HepG2 (cell line): ENCODE data around the gene GPAT3. TPM values are rescaled to one million over a fixed set of nuclear protein-coding genes. Genes with fewer than 3 reads are reported as not detected.

Source experiments
- CREB3 ChIP-seq: sonication (generic); formaldehyde crosslinking; IDR thresholded peaks from 2 replicates; pipeline ENCODE4 v1.5.0; 2020; ENCODE audit warnings: missing genetic modification reagents
- GTF3A ChIP-seq: sonication (generic); formaldehyde crosslinking; conservative IDR thresholded peaks from 2 replicates; pipeline ENCODE4 v1.4.0; 2020; ENCODE audit warnings: mild to moderate bottlenecking, missing genetic modification reagents
- KDM3A ChIP-seq: IDR thresholded peaks from 2 replicates; pipeline ENCODE4 v1.6.1; 2018; ENCODE audit warnings: low read depth, missing compliant biosample characterization
- KLF15 ChIP-seq: sonication (generic); formaldehyde crosslinking; IDR thresholded peaks from 2 replicates; pipeline ENCODE4 v1.8.1; 2023; ENCODE audit warnings: borderline replicate concordance, mild to moderate bottlenecking, inconsistent platforms, missing genetic modification reagents, mixed read lengths
- KLF6 ChIP-seq: IDR thresholded peaks from 2 replicates; pipeline ENCODE4 v1.8.0; 2016; ENCODE audit warnings: missing biosample characterization, missing genetic modification reagents
- MIXL1 ChIP-seq: IDR thresholded peaks from 2 replicates; pipeline ENCODE4 v1.6.1; 2016
- RFX3 ChIP-seq: IDR thresholded peaks from 2 replicates; pipeline ENCODE4 v1.6.1; 2016; ENCODE audit warnings: missing biosample characterization, missing genetic modification reagents
- TBL1XR1 ChIP-seq: fragments of 150-350 bp; IDR thresholded peaks from 2 replicates; pipeline ENCODE4 v1.6.1; 2014; ENCODE audit warnings: borderline replicate concordance, low read length; ENCODE audit not compliant: partially characterized antibody
- ZBTB25 ChIP-seq: IDR thresholded peaks from 2 replicates; pipeline ENCODE4 v1.6.1; 2018; ENCODE audit warnings: missing genetic modification reagents
- ZNF30 ChIP-seq: sonication (generic); formaldehyde crosslinking; IDR thresholded peaks from 2 replicates; pipeline ENCODE4 v1.5.0; 2020; ENCODE audit warnings: mild to moderate bottlenecking, missing genetic modification reagents
- ZNF337 ChIP-seq: sonication (generic); formaldehyde crosslinking; IDR thresholded peaks from 2 replicates; pipeline ENCODE4 v1.5.1; 2020; ENCODE audit warnings: missing genetic modification reagents, low read depth, mild to moderate bottlenecking, borderline replicate concordance
- ZNF776 ChIP-seq: sonication (generic); formaldehyde crosslinking; IDR thresholded peaks from 2 replicates; pipeline ENCODE4 v1.4.0; 2020; ENCODE audit warnings: mild to moderate bottlenecking, missing genetic modification reagents
- polyA plus RNA-seq, 8 experiments: library from polyadenylated mRNA; depleted of rRNA in 3 of 8; stranded (reverse) in 7 of 8; unstranded in 1 of 8; fragments of >200 nt; fragmentation: Illumina TruSeq in 4 of 8; extraction: Trizol in 4 of 8; gene quantifications; 2 replicates each; pipeline versions ENCODE4 v1.2.1 to v1.2.3, GENCODE V29; 2011 to 2016; ENCODE audit warnings: low read depth in 4 of 8, missing spikeins in 1 of 8, mixed read lengths in 1 of 8; ENCODE audit not compliant: insufficient read depth in 1 of 8
- total RNA-seq, 5 experiments: library from RNA; depleted of rRNA; stranded (reverse); fragments of >200 nt; fragmentation: Illumina TruSeq; extraction: Trizol; gene quantifications; 2 replicates each; pipeline ENCODE4 v1.2.3, GENCODE V29; 2016; ENCODE audit warnings: low read depth in 1 of 5
- TF ChIP-seq, protein P1 (sequence below): IDR thresholded peaks from 2 replicates; pipeline ENCODE4 v1.6.1; 2016; ENCODE audit warnings: low read depth, control low read depth
- TF ChIP-seq, protein P2 (sequence below), 2 experiments: fragments of 450-650 bp in 1 of 2; sonication (generic) in 1 of 2; formaldehyde crosslinking; IDR thresholded peaks; 2 replicates each; pipeline versions ENCODE4 v1.5.0 to v1.8.0; 2020 to 2022; ENCODE audit warnings: mild to moderate bottlenecking in 1 of 2, missing genetic modification reagents in 1 of 2
- TF ChIP-seq, protein P3 (sequence below): sonication (generic); formaldehyde crosslinking; IDR thresholded peaks from 2 replicates; pipeline ENCODE4 v1.4.0; 2020; ENCODE audit warnings: missing genetic modification reagents, borderline replicate concordance
- TF ChIP-seq, protein P4 (sequence below): sonication (generic); formaldehyde crosslinking; IDR thresholded peaks from 2 replicates; pipeline ENCODE4 v1.8.0; 2022; ENCODE audit warnings: mild to moderate bottlenecking, missing genetic modification reagents, moderate library complexity
- TF ChIP-seq, protein P5 (sequence below): IDR thresholded peaks from 2 replicates; pipeline ENCODE4 v1.6.1; 2012; ENCODE audit warnings: low read depth, low read length, improper control_type of control experiment

The GPAT3 gene
- total and polyA plus RNA-seq, 2 of the 13 experiments (the other 11 are each of a cell fraction or from before 2014, with no cell fraction given) = 2.4 to 2.6 TPM

DNA sequence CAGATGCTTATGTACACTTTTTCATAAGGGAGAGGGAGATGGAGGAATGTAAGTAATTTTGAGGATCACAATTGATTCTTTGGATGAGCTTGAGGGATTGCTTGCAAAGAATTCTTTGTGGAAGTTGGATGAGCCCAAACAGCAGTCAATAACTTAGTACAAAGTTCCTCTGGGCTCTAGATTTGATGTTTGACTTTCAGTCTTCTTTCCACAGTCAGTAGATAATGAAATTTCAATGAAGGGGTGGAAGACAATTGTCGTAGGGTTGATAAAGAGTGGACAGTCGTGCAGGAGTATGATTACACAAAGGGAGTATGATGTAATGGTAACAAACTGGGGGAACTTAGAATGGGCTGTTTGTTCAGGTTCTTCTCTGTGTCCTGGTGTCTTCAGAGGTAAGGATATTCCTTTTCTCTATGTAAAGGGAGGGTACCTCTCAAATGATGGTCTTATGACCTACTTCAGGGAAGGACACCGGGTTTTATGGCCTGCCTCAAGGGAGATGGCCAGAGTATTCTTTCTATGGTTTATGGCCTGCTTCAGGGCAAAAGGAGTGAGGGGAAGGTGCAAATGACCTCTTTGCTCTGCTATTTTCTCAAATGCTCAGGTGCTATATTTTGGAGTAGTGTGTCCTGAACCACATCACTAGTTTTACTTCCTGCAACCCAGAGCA is 49.3 kb upstream of the GPAT3 start (continued):
- TF ChIP-seq, protein P1, sequence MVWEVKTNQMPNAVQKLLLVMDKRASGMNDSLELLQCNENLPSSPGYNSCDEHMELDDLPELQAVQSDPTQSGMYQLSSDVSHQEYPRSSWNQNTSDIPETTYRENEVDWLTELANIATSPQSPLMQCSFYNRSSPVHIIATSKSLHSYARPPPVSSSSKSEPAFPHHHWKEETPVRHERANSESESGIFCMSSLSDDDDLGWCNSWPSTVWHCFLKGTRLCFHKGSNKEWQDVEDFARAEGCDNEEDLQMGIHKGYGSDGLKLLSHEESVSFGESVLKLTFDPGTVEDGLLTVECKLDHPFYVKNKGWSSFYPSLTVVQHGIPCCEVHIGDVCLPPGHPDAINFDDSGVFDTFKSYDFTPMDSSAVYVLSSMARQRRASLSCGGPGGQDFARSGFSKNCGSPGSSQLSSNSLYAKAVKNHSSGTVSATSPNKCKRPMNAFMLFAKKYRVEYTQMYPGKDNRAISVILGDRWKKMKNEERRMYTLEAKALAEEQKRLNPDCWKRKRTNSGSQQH = no peak
- TF ChIP-seq, protein P2, sequence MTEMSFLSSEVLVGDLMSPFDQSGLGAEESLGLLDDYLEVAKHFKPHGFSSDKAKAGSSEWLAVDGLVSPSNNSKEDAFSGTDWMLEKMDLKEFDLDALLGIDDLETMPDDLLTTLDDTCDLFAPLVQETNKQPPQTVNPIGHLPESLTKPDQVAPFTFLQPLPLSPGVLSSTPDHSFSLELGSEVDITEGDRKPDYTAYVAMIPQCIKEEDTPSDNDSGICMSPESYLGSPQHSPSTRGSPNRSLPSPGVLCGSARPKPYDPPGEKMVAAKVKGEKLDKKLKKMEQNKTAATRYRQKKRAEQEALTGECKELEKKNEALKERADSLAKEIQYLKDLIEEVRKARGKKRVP (CRISPR knock-in tag; IDR thresholded peaks at IDR 0.05) = peak in 1 of 2 experiments; percentile 70; a peak in 1 of 4 replicates
- 0 out of 2 replicates have a peak, but pooled peaks have one; percentile 27 for TF ChIP-seq ZBTB25 (CRISPR knock-in tag)
- TF ChIP-seq, protein P3, sequence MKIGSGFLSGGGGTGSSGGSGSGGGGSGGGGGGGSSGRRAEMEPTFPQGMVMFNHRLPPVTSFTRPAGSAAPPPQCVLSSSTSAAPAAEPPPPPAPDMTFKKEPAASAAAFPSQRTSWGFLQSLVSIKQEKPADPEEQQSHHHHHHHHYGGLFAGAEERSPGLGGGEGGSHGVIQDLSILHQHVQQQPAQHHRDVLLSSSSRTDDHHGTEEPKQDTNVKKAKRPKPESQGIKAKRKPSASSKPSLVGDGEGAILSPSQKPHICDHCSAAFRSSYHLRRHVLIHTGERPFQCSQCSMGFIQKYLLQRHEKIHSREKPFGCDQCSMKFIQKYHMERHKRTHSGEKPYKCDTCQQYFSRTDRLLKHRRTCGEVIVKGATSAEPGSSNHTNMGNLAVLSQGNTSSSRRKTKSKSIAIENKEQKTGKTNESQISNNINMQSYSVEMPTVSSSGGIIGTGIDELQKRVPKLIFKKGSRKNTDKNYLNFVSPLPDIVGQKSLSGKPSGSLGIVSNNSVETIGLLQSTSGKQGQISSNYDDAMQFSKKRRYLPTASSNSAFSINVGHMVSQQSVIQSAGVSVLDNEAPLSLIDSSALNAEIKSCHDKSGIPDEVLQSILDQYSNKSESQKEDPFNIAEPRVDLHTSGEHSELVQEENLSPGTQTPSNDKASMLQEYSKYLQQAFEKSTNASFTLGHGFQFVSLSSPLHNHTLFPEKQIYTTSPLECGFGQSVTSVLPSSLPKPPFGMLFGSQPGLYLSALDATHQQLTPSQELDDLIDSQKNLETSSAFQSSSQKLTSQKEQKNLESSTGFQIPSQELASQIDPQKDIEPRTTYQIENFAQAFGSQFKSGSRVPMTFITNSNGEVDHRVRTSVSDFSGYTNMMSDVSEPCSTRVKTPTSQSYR (CRISPR knock-in tag) = no peak
- TF ChIP-seq KDM3A = no peak
- TF ChIP-seq, protein P4, sequence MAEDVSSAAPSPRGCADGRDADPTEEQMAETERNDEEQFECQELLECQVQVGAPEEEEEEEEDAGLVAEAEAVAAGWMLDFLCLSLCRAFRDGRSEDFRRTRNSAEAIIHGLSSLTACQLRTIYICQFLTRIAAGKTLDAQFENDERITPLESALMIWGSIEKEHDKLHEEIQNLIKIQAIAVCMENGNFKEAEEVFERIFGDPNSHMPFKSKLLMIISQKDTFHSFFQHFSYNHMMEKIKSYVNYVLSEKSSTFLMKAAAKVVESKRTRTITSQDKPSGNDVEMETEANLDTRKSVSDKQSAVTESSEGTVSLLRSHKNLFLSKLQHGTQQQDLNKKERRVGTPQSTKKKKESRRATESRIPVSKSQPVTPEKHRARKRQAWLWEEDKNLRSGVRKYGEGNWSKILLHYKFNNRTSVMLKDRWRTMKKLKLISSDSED (CRISPR knock-in tag) = no peak
- TF ChIP-seq ZNF337 (CRISPR knock-in tag) = no peak
- no peak for TF ChIP-seq TBL1XR1
- TF ChIP-seq ZNF776 (CRISPR knock-in tag) = no peak
- TF ChIP-seq KLF15 (CRISPR knock-in tag) = no peak
- TF ChIP-seq, protein P5, sequence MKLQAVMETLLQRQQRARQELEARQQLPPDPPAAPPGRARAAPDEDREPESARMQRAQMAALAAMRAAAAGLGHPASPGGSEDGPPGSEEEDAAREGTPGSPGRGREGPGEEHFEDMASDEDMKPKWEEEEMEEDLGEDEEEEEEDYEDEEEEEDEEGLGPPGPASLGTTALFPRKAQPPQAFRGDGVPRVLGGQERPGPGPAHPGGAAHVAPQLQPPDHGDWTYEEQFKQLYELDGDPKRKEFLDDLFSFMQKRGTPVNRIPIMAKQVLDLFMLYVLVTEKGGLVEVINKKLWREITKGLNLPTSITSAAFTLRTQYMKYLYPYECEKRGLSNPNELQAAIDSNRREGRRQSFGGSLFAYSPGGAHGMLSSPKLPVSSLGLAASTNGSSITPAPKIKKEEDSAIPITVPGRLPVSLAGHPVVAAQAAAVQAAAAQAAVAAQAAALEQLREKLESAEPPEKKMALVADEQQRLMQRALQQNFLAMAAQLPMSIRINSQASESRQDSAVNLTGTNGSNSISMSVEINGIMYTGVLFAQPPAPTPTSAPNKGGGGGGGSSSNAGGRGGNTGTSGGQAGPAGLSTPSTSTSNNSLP = no peak
- TF ChIP-seq GTF3A (CRISPR knock-in tag) = no peak
- no peak for TF ChIP-seq ZNF30 (CRISPR knock-in tag)
- no peak for TF ChIP-seq RFX3 (CRISPR knock-in tag)
- no peak for TF ChIP-seq CREB3
- no peak for TF ChIP-seq KLF6 (CRISPR knock-in tag)
- no peak for TF ChIP-seq MIXL1 (CRISPR knock-in tag)
